GM19239 (cell line): ENCODE data around the gene FRMPD4.

Experiments
- DNase-seq: peaks from one replicate; pipeline ENCODE4 v3.0.0; 2011; ENCODE audit warnings: low spot score; ENCODE audit not compliant: insufficient read length
- FAIRE-seq: peaks from 2 replicates; lab custom pipeline; 2011; peaks lifted over from hg19 to GRCh38; lab: Jason Lieb, UNC

FRMPD4 gene

DNA sequence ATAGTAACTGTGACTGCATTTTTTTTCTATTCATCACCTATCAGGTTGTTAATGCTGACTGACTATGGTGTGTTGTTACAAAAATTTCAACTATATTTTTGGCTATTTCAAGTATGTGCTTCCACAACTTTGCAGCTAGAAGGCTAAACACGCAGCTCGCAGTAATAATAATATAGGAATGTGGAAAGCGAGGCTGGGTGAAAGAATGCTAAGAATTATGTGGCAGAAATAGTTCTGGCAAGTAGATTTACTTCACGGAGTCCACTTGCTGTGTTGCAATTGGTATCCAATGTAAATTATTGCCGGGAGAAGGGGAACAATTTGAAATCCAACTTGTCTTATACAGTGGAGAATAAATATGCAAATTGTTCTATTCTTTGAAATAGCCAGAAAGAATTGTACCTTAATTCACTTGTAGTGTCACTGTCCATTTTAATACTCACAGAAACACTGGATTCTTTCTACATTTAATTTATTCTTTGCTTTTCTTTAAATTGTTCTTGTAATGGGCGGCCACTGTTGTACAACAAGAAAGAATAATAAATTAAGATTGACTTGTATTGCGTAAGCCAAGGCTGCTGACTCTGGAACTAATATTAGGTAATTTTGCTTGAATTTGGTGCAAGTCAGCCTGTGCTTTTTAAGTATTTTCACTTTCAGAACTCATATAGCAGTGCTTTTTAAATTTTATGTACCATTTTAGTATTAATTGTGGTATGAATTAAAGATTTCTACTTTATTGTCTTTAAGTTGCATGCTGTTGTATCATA lies 154.9 kb downstream of the FRMPD4 start:
- FAIRE-seq, result no peak
- no peak for DNase-seq

DNA sequence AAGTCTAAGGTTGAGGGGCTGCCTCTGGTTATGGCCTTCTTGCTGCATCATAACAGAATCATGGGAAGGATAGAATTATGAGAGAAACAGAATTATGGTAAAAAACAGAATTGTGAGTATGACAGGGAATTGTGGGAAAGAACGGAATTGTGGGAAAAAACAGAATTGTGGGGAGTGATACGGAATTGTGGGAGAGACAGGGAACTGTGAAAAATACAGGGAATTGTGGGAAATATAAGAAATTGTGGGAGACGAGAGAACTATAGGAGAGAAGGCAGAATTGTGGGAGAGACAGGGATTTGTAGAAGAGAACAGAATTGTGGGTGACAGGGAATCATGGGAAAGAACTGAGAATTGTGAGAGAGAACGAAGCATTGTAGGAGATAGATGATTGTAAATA lies 159.1 kb downstream of the FRMPD4 start:
- DNase-seq (no peak), FAIRE-seq (no peak)

DNA sequence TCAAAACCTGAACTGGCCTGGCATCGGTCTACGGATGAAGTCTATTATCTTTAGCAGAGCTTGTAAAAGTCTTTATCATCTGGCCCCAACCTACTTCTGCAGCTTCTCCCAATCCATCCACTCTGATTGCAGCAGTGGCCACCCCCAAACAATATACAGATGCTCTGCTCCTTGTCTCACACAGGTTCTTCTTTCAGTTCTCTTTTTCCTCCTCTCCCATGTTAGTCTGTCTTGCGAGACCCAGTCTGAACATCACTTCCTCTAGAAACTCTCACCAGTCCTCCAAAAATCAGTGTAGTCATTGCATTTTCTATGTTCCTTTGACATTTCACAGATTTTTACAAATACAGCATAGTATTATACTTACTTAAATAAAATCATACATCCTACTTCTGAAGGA lies 163.0 kb downstream of the FRMPD4 start:
- FAIRE-seq (no peak), DNase-seq (no peak)

DNA sequence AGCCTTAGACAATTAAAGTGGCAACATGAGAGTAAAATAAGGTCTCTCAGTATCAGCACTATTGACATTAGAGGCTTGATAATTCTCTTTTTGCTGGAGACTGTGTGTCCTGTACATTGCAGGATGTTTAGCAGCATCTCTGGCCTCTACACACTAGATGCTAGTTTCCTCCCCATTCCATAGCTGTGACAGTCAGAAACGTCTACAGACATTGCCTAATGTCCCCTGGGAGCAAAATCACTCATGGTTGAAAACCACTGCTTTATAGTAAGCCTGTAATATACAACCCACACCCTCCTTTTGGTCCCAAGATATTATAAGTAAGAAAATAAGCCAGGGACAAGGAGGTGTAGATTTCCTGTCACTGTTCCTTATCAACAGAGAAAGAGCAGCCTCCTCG lies 166.0 kb downstream of the FRMPD4 start:
- FAIRE-seq (no peak), DNase-seq (no peak)

DNA sequence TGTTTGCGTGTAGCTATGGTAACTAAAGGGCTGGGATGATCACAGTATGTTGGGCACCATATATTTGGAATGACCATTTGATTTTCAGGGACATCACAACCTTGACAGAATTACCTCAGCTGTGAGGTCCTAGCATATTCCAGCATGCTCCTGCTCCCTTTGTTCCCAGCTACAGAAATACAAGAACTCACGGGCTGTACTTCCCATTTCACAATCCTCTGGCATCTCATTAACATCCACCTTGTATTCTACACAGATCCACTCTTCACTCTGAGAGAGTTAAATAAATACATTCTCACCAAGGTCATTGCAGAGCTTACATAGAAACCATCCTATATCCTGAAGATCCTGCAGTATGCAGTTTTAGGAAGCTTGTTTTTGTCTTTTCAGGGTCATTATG lies 169.7 kb downstream of the FRMPD4 start:
- no peak for FAIRE-seq
- DNase-seq, result no peak

DNA sequence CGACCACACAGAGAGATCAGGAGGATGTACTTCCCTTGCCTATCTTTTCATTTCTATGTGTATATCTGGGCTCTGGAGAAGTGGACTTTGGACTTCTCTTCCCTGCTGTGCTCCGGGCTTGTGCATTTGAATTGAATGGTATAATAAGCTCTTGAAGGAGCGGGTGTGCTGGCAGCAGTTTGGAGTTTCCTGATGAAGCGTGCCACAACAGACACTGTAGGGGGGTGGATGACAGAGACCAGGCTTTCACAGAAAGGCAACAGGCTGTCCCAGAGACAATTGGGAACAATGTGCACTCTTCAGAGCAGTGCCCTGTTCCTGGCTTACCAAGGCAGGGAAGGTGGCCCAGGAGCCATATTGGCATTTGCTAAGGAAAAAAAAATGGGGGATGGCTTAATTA lies 170.1 kb downstream of the FRMPD4 start:
- FAIRE-seq (no peak), DNase-seq (no peak)

DNA sequence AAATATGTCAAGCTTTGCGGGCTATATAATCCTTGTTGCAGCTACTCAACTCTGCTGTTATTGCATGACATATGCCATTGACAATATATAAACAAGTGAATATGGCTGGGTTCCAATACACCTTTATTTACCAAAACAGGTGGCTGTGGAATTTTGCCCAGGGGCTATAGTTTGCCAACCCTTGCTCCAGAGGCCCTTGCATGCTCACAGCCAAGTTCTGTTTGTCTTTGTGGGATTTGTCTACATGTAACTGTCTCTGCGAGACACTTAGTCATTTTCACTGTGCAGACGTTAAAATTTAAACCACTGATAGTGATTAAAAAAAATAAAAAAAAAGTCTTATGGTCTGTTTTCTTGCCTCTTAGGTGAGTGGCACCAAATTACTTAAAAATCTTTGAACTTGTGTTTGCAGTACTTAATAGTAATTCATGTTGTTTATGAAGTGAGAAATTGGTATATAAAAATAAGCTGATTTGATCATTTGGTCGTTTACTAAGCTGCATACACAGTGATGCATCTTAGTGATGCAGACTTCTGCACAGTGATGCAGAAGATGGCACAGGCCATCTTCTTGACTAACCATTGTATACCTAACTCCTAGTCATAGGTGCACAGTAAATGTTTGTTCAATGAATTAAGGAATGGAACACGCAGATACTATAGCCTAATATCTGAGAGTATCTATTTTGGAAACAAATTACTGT lies 170.9 kb downstream of the FRMPD4 start:
- DNase-seq (no peak), FAIRE-seq (peak; percentile 4)

DNA sequence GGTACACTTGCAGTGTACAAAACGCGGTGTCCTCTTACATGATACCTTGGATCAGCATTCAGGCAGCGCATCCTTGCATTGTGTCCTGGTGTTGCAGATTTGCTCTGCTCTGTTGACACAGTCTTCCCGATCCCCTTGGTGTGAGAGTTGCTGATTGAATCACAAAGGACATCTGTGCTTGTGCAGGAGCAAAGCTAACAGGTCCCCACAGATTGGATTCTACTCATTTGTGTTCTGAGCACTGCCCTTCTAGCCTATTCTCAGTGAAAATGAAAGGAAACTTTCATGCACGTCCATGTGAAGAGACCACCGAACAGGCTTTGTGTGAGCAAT lies 171.4 kb downstream of the FRMPD4 start:
- no peak for DNase-seq
- FAIRE-seq, result peak; percentile 4

DNA sequence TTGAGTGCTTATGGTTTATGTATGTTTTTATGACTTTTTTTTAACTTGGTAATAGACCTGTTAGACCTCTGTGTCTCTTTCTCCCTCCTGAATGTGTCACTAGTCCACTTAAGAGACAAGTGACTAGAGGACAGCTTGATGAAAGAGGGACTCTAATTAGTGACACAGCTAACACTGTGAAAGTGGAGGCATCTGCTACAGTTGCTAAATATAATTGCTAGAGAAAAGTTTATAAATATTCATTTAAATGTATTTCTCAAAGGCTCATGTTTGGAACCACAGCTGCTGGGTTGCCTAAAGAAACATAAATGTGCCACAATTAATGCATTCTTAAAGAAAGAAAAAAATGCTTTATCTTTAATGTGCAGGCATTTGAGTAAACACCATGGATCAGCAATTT lies 176.4 kb downstream of the FRMPD4 start:
- FAIRE-seq, result no peak
- DNase-seq, result no peak

DNA sequence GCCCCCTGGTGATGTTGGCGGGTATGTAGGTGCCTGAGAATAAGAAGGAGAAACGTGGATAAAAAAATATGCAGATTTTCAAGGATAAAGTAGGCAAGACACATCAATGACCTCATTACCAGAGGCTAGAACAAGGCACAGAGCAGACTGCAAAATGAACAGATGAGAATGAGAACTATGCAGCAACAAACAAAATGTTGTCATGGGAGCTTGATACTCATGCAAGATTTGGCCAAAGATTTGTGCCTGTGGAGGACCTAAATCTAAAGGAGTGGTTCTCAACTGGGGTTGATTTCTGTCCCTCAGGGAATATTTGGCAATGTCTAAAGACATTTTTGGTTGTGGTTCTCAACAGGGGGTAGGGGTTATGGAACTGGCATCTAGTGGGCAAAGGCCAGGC lies 177.3 kb downstream of the FRMPD4 start:
- FAIRE-seq (peak; percentile 39), DNase-seq (no peak)

DNA sequence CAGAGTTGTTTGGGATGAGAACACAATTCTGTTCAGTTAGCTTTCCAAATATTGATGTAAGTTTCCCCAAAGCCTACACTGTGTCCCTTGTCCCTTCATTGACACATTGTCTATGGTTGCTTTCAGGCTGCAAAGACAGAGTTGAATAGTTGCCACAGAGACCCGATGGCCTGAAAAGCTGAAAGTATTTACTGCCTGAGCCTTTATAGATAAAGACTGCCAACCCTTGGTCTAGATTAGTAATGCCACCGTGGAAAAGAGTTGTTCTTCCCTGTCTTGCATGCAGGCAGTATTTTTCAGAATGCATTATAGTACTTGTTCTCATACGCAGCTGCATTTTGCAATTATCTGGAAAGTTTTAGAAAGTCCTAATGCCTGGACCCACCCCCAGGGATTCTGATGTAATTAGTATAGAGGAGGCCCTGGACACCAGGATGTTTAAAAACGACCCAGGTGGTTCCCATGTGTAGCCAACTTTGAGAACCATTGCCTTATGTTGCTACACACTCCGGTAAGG lies 180.8 kb downstream of the FRMPD4 start:
- FAIRE-seq, result no peak
- no peak for DNase-seq

DNA sequence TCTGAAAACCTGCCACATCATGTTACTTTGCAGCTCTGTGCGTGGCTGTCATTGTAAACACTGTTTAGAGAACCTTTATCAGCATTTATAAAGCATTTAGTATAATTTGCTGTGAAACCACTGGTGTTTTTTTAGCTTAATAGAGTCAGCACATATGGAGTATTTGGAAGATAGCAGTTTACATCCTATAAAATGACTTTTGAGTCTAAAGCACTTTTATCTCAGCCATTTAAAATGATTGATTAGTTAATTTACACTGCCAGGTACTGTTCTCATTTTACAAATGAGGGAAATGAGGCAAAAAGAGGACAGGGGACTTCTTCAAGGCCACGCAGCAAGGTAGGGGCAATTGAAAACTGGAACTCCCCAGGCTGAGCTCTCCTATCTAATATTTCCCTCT lies 181.7 kb downstream of the FRMPD4 start:
- DNase-seq (no peak), FAIRE-seq (no peak)

DNA sequence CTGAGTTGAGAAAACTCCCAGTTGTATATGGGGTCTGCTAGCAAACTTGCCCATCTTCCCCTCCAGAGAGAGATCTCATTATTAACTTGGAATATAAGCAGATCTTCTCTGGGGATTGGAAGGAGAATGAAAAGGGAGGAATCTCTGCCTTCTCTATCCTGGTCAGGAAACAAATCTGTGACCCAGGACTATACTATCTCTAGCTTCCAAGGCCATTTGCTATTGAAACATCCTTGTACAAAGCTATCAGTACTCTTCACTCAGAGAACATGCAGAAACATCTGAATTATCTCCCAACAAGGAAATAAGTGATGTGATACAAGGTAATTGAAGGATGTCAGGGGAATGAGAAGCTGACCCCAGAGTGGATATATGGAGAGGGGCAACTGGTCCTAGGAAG lies 183.8 kb downstream of the FRMPD4 start:
- no peak for DNase-seq
- FAIRE-seq, result no peak

DNA sequence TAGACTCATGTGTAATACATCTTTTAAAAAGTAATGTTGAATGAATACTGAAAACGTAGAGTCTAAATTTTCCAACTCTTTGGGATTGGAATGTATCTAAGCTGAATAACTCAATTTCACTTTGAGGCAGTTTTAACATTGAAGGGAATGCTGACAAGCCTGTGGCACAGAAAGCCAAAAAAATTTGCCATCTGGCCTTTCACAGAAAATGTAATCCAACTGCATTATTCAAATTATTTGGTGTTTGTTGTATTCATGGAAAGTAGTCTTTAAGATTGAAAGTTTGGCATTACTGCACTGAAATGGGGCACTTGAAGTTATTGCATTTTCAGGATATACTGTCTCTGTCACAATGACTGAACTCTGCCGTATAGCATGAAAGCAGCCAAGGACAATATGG lies 186.9 kb downstream of the FRMPD4 start:
- no peak for FAIRE-seq
- no peak for DNase-seq

DNA sequence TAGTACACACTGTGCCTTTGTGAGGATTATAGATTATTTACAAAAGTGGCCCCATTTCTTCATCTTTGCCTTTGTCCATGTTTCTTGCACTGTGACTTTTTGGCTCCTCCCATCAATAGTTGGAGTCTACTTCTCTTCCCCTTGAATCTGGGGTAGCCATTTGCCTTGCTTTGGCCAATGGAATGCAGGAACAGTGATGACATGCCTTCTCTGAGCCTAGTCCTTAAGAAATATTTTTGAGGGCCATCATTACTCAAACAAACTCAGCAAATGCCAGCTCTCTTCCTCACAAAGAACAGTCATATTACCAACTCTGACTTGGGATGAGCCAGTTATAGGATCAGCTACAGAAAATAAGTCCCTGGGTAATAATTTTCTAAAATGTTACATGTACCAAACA lies 189.6 kb downstream of the FRMPD4 start:
- FAIRE-seq, result peak; percentile 77

DNA sequence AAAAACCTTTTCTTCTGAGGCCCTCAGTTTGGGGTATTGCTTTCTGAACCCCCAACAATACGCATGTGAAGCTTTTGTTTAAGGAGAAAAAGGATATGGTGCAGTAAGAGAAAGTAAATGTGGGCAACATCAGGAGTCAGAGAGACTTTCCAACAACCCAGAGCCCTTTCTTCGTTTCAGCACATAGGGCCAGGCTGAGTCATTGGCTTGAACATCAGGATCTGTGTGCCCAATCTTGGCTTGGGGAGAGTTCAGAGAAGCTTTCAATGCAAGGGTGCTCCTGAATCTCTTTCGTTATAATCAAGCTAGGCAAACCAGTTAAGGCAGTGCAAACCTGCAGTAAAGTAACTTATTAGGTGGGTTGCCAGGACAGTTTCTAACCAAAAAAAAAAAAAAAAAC lies 191.2 kb downstream of the FRMPD4 start:
- DNase-seq (no peak), FAIRE-seq (no peak)

More for the DNA sequence above, 189.6 kb downstream of the FRMPD4 start:
- no peak for DNase-seq

DNA sequence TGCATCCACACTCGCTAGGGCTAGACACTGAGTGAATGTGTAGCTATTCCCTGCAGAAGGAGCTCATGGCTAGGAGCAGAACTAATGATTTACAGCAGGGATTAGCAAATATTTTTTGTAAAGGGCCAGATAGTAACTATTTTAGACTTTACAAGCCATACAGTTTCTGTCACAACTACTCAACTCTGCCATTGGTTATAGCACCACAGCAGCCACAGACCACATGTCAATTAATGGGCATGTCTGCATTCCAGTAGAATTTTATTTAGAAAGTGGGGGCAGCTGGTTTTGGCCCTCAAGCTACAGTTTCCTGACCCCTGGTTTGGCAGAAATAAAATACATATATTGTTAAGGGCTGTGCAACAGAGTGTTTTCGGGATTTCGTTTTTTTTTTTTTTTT lies 192.6 kb downstream of the FRMPD4 start:
- peak; percentile 64 for FAIRE-seq
- DNase-seq, result no peak

DNA sequence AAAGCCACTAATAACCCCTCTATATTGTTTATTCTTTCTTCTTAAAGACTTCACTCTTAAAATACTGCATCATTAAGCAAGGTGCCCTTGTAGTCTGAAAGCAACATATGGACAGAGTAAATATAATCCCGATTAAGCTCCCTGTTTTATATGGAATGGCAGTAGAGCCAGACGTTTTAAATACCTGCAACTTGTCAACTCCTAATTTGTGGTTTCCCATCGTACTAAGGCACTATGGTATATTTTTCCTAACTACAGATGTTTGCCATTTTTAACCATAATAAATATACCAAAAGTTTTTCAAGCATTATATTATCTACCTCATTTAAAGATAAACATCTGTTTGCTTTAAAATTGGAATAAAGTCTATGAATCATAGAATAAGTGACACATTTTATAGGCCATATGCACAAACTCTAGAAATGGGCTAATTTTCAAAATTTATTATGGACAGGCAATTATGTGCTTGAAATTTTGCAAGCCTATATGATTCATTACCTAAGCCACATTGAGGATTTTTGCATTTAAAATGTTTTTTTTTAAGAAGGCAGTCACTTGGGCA lies 194.6 kb downstream of the FRMPD4 start:
- FAIRE-seq (no peak), DNase-seq (no peak)

DNA sequence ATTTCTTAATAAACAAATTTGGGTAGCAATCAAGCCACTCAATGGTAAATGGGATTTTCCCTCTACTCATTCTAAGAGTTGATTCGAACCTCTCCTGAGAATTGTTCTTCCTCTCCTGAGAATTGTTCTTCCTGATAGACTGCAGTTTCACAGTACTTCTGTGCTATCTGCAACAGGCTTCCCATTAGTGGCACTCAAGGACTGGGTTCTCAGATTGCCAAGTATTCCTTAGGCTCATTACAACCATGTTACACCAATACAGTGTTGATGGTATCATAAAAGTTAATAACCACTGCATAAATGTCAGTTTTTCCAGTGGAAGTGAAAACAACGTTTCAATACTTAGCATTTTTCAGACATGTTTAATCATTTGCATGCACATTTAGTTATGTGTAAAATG lies 201.6 kb downstream of the FRMPD4 start:
- no peak for FAIRE-seq

DNA sequence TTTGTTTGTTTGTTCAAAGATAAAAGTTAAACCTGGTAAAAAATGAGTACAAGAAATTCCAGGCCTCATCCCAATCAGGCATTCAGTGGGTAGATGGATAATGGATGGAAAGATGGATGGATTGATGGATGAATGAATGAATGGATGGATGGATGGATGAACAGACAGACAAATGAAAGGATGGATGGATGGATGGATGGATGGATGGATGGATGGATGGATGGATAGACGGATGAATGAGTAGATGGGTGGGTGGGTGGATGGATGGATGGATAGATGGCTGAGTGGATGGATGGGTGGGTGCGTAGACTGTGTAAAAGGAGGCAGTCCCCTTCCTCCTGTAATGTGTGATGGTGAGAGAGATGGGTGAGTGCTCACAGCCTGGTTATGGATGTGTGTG lies 206.7 kb downstream of the FRMPD4 start:
- no peak for DNase-seq
- FAIRE-seq, result no peak

More for the DNA sequence above, 201.6 kb downstream of the FRMPD4 start:
- DNase-seq, result no peak

DNA sequence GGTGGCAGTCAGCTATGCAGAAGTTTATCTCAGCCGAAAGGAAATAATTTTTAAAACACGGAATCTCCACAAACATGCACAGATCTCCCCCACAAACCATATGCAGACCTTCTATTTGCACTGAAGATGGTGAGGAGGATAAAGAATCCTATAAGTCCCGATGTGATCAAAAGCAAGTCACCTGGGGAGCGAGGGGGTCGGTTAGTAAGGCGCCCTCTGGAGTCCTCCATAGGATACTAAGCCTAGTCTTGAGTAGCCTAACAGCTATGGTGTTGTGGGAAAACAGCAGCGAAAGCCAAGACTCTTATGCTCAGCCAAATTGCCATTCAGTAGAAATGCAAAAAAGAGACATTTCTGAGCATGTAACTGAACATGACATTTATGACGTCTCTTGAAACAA lies 210.9 kb downstream of the FRMPD4 start:
- FAIRE-seq (no peak), DNase-seq (no peak)
